Measurements from ENCODE around the gene CDK5RAP3.
"Not testable (repeated sequence)": the region's sequence is repeated elsewhere in the genome, so short reads cannot be mapped to it uniquely, and the experiment has no call there.

Gene CDK5RAP3

GRCh38 chr17:47970725-47971499, at the start of gene CDK5RAP3:
Gene CDK5RAP3 (plus strand): TSS chr17:47971113. CDS start chr17:47971147, 34 bp downstream.
- peak; percentile 98 for DNase-seq (ENCODE audit: low read depth)

- DNase-seq (ENCODE audit: low read depth): no peak
These were observed 45.9 kb upstream of the CDK5RAP3 start for GRCh38 chr17:47924785-47925677.

GRCh38 chr17:47925678-47925988, 45.3 kb upstream of the CDK5RAP3 start:
- no peak for DNase-seq (ENCODE audit: low read depth)

GRCh38 chr17:47927821-47928400, 43.0 kb upstream of the CDK5RAP3 start:
- DNase-seq (ENCODE audit: low read depth): no peak

DNA sequence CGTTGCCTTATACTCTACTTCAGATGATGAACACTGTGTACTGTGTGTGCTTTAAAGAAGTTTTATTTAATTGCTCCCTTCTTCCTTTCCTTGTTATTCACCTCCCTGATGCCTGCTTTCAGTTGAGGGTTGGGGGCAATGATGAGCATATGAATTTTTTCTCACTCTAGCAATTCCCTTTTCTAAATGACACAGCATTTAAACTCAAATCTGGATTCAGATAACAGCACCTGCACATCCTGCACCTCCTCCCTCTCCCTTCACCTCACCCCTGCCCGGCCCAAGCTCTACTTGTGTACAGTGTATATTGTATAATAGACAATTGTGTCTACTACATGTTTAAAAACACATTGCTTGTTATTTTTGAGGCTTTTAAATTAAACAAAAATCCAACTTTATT, 42.5 kb upstream of the CDK5RAP3 start:
- DNase-seq (ENCODE audit: low read depth): no peak

DNA sequence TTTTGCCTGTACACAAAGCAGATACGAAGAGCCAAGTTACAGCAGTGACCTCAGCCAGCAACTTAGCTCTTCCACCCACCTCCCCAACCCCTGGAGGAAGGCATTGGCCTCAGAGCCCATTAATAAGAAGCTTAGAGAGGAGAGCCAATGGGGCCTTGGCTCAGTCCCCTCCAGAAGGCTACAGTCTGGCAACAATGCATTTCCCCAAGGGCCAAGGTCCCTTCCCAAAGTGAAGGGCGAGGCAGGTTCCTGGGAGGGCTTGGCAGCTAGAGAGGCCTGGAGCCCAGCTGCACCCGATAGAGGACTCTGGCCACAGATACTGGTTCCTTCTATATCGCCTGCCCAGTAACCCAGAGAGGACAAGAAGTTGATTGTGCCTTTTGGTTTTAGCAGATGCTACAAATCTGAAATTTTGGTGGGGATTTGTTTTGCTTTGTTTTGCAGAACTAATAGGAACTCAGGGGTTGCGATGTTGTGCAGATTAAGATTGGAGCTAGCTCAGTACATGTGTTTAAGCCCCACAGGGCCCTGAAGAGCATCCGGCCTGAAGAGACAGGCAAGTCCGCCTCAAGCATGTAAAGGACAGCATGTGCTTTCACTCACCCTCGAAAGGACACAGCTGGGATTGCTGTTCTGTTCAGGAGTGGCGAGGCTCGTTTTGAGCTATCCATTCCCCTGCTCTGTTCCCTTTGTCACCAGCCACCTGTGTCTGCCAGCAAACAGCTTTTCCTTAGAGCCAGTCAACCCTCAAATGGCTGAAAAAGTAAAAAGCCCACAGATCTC, 41.5 kb upstream of the CDK5RAP3 start:
- DNase-seq (ENCODE audit: low read depth): no peak

- DNase-seq (ENCODE audit: low read depth): no peak
These were observed 39.1 kb upstream of the CDK5RAP3 start for GRCh38 chr17:47931848-47932247.

DNA sequence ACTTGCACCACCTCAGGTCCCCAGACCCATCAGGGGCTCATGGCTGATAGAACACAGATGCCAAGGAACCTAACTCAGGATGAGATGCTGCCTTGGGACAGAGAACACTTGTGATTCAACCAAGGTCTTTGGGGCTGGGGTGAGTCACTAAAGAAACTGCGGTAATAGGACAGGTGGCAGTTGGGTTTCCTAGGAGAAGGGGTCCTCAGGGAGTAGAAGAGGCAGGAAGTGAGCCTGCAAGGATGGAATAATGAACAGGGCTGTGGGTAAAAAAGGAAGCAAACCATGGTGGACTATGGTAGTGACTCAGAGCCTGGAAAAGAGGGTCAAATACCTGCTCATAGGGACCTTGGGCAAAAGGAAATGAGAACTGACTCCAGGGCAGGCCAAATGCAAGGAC, 36.1 kb upstream of the CDK5RAP3 start:
- DNase-seq (ENCODE audit: low read depth): no peak

- DNase-seq (ENCODE audit: low read depth): not testable (repeated sequence)
These were observed 35.4 kb upstream of the CDK5RAP3 start for GRCh38 chr17:47935468-47935867.

GRCh38 chr17:47935961-47936360, 35.0 kb upstream of the CDK5RAP3 start:
- no peak for DNase-seq (ENCODE audit: low read depth)

GRCh38 chr17:47937941-47938340, 33.0 kb upstream of the CDK5RAP3 start:
- no peak for DNase-seq (ENCODE audit: low read depth)

GRCh38 chr17:47941246-47942095, 29.4 kb upstream of the CDK5RAP3 start, which contains the start of gene PNPO:
Gene PNPO (plus strand): TSS chr17:47941571. CDS start chr17:47941676, 105 bp downstream.
- peak; percentile 89 for DNase-seq (ENCODE audit: low read depth)

DNA sequence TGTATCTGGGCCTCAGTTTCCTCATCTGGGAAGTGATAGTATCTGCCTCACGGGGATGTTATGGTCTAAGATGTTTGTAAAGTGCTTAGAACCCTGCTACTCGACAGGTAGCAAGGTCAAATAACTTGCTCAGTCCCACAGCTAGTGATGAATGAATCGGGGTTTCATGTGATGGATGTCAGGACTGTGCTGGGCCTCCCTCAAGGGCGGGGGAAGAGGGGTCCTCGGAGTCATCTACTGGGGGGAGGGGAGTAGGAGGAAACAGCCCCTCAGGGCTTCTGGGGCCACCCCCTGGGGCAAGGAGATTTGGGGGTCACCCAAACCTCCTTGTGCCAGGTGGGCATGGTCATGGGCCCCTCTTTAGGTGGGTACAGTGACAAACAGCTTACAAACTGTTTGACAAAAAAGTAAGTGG, 28.8 kb upstream of the CDK5RAP3 start:
- DNase-seq (ENCODE audit: low read depth): no peak

DNA sequence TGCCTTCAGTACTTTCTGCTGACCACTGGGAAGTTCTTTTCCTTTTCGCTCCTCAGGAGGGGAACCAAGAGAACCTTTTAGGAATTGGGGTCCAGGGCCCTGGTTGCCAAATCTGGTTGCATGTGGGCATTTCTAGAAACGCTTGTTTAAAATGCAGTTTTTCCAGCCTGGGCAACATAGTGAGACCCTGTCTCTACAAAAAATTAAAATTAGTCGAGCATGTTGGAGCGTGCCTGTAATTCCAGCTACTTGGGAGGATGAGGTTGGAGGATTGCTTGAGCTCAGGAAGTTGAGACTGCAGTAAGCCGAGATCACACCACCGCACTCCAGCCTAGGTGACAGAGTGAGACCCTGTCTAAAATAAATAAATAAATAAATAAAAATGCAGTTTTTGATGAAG, 28.3 kb upstream of the CDK5RAP3 start:
- DNase-seq (ENCODE audit: low read depth): no peak

DNA sequence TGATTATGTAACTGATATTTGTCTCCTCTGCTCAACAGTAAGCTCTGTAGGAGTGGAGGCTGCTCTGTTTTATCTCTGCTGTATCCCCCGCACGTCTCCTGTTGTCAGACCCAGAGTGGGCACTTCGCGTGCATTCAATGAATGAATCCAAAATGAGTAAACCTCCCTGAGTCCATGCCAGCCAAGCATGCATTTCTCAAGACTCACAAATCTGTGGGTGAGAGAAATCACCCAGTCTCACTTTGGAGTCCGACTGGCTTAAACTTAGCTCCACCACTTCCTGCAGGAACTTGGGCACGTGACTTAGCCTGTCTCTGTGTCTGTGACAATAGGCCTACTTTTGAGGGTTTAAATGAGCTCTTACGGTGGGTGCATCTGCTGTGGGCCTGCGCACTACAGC, 25.8 kb upstream of the CDK5RAP3 start:
- DNase-seq (ENCODE audit: low read depth): no peak

DNA sequence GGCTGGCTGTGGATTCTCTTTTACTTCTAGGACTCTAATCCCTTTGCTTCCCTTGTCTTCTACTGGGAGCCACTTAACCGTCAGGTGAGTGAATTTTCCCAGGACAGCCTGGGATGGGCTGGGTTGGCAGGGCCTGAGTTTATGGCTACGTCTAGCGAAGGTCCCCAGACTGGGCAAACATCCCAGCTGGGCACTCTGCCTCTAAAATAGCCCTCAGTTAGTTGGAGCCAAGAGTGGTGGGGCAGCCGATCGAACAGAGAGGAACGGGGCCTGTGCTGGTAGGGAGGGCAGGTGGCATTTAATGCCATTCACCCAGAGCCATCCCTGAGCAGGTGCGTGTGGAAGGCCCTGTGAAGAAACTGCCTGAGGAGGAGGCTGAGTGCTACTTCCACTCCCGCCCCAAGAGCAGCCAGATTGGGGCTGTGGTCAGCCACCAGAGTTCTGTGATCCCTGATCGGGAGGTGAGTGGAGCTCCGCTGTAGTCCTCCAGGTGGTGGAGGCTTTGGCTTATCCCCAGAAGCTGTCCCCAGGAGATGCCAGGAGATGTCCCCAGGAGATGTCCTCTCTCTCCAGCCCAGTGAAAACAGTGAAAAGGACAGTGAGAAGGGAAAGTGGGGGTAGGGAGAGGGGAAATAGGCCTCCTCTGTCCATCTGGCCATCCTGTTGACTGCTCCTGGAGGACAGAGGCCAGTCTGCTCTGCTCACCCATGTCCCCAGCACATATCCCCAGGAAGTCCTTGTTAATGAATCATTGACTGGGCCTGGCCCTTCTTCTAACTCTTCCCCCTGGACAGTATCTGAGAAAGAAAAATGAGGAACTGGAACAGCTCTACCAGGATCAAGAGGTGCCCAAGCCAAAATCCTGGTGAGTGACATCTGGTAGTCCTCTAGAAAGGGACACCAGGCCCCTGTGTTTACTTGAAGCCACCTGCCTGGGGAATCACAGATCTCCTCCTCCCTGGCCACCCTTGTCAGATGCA, 25.1 kb upstream of the CDK5RAP3 start:
- DNase-seq (ENCODE audit: low read depth): no peak

DNA sequence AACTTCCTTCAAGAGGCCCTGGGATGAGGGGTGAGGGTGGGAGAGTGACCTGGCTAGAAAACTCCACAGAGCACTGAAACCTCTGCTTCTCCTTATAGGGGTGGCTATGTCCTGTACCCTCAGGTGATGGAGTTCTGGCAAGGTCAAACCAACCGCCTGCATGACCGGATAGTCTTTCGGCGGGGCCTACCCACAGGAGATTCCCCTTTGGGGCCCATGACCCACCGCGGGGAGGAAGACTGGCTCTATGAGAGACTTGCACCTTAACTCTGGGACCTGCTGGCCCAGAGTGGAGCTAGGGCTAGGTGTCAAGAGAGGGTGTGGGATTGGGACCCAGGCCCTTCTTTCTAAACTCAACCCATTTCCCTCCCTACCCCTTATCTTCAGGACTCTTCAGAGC, 24.4 kb upstream of the CDK5RAP3 start:
- DNase-seq (ENCODE audit: low read depth): no peak

DNA sequence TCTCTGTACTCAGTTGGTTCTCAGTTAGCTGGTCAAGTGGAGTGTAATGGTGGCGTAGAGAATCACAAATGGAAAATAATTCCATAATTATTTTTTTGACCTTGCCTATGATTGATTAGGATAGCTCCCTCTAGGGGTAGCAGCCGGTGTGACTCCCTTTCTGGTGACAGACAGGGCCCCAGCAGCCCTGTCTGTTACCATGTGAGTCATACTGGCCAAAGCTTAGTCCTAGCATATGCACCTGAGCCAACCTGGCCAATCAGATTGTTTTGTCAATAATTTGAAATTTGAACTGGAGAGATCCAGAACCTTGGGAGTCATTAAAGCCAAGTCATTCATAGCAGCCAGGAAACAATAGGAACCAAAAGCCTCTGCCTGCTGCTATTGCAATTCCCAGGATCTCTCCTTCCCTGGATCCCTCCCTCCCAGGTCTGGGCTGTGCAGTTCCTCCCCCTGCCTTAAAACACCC, 23.9 kb upstream of the CDK5RAP3 start:
- peak; percentile 63 for DNase-seq (ENCODE audit: low read depth)

DNA sequence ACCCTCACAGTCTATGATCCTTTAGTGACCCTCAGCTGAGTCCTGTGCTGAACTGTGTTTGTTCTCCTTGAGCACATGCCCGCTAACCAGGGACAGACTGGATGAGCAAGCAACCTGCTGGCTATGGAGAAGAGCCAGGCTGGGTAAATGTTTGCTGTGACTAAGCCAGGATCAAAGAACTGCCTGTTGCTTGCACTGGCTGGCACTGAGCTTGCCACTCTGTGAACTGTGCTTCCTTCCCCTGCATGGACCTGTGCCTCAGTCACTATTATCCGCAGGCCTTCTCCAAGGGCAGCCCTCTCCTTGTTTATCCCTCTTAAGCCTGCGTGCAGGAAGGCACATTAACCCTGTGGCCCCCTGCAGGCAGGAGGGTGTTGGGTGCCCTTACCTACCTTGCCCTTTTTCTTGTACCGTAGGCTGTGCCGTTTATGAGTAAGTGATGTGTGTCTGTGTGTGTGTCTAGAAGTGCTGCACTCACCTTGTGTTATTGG, 22.2 kb upstream of the CDK5RAP3 start:
- DNase-seq (ENCODE audit: low read depth): no peak
